ENCODE results near the gene SMAD6.

Gene SMAD6

GRCh38 chr15:66702035-66702786 is at the start of gene SMAD6:
Gene SMAD6, plus strand, starts transcription at chr15:66702236. Its CDS starts 1,023 bp downstream, at chr15:66703259.
- DNase-seq = peak; percentile 75

GRCh38 chr15:66652806-66653205 is 49.2 kb upstream of the SMAD6 start:
- DNase-seq = no peak

GRCh38 chr15:66653398-66653797 is 48.6 kb upstream of the SMAD6 start:
- DNase-seq = no peak

GRCh38 chr15:66653852-66654251 is 48.2 kb upstream of the SMAD6 start:
- DNase-seq = no peak

- DNase-seq = no peak
These were observed 47.7 kb upstream of the SMAD6 start for GRCh38 chr15:66654361-66654738.

GRCh38 chr15:66654739-66655375 is 47.2 kb upstream of the SMAD6 start:
- peak; percentile 27 for DNase-seq

GRCh38 chr15:66655511-66655910 is 46.5 kb upstream of the SMAD6 start:
- DNase-seq = no peak

- no peak for DNase-seq
These were observed 46.0 kb upstream of the SMAD6 start for GRCh38 chr15:66655997-66656396.

GRCh38 chr15:66657185-66658020 is 44.6 kb upstream of the SMAD6 start:
- no peak for DNase-seq

GRCh38 chr15:66658044-66658443 is 44.0 kb upstream of the SMAD6 start:
- DNase-seq = no peak

- DNase-seq = no peak
These were observed 43.2 kb upstream of the SMAD6 start for GRCh38 chr15:66658855-66659254.

- no peak for DNase-seq
These were observed 42.7 kb upstream of the SMAD6 start for GRCh38 chr15:66659384-66659783.

- no peak for DNase-seq
These were observed 40.5 kb upstream of the SMAD6 start for GRCh38 chr15:66661432-66662096.

GRCh38 chr15:66662522-66662921 is 39.5 kb upstream of the SMAD6 start:
- DNase-seq = no peak

- DNase-seq = no peak
These were observed 38.4 kb upstream of the SMAD6 start for GRCh38 chr15:66663664-66664063.

GRCh38 chr15:66670175-66670574 is 31.9 kb upstream of the SMAD6 start:
- no peak for DNase-seq

- no peak for DNase-seq
These were observed 31.1 kb upstream of the SMAD6 start for GRCh38 chr15:66670762-66671580.

- DNase-seq = no peak
These were observed 29.2 kb upstream of the SMAD6 start for GRCh38 chr15:66672867-66673266.

GRCh38 chr15:66673410-66674322 is 28.4 kb upstream of the SMAD6 start:
- peak; percentile 44 for DNase-seq

- DNase-seq = no peak
These were observed 27.3 kb upstream of the SMAD6 start for GRCh38 chr15:66674756-66675155.

- DNase-seq = no peak
These were observed 26.6 kb upstream of the SMAD6 start for GRCh38 chr15:66675446-66675845.

All from activated naive CD4-positive, alpha-beta T cell treated with anti-CD3 and anti-CD28 coated beads, Interleukin-2, amount 50 U/mL, for 16 hours (primary cell).